GM19467 (cell line): Measurements from ENCODE around the gene TPGS1.

Experiments
- ATAC-seq: cut with Tn5 transposase; IDR thresholded peaks from one replicate; pipeline ENCODE4 v1.9.1; 2021; ENCODE audit warnings: mild to moderate bottlenecking, moderate library complexity; ENCODE audit not compliant: unreplicated experiment

The TPGS1 gene

DNA sequence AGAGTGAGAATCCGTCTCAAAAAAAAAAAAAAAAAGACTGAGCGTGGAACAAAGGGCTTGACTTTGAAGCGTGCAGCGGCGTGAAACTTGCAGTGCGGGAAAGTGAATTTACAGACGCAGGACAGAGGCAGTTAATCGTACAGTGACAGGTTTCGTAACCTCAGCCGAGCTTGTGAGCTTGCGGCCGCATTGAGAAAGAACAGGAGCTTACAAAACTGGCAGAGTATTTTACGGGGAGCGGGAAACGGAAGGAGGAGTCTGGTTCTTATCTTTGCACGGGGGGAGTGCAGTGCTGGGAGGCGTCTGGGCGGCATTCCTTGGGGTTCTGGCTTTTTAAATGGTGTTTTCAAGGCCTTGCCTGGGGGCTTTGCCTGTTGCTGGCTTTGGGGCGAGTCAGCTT is 59.1 kb downstream of the TPGS1 start:
- no peak for ATAC-seq

DNA sequence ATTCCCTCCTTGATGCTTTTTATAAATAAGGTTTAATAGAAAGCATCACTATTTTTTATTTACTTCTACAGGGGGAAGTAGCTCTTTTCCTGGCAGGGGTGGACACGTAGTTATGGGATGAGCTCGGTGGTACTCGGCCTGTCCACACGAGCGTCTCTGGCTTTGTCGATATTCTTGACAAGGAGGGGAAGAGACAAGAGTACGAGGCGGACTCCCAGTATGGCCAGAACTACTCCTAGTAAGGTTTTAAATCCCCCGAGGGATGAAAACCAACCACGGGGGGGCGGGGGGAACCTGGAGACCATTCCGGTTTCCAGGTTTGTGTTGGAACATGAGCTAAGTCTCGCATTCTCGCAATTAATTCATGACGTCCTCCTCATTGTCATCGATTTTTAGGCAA is 59.5 kb downstream of the TPGS1 start:
- no peak for ATAC-seq

DNA sequence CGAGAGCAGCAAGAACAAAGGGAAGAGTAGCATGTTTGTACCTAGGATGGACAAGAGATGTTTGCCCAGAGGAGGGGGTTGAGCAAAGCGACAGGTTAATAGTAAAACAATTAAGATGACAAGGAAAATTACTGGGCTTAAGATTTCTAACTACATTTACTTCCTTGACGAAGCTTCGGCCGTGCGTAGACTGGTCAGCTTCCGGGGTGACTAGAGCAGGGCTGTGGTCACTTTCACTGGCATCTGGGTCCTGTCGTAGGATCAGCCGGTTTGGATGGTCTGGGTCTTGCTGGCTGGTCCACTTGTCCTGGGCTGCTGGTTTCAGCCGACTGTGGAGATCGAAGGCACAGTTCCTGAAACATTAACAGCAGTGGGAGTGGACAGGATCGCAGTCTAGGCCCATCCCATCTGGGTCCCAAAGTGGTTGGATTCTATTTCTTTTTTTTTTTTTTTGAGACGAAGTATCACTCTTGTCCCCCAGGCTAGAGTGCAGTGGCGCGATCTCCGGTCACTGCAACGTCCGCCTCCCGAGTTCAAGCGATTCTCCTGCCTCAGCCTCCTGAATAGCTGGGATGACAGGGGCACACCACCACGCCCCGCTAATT is 60.1 kb downstream of the TPGS1 start:
- ATAC-seq = no peak
